SKM-1 (cell line): ENCODE data around the gene PTPRT.

Source experiments
- DNase-seq: peaks from one replicate; lab custom pipeline; 2025; ENCODE audit not compliant: unreplicated experiment; lab: John Stamatoyannopoulos, UW

Gene PTPRT

GRCh38 chr20:42419814-42420532 lies 769.7 kb downstream of the PTPRT start:
- DNase-seq: no peak

GRCh38 chr20:42406826-42407225 lies 782.9 kb downstream of the PTPRT start:
- DNase-seq: no peak

GRCh38 chr20:42402455-42402854 lies 787.3 kb downstream of the PTPRT start:
- DNase-seq: no peak

GRCh38 chr20:42401613-42402012 lies 788.1 kb downstream of the PTPRT start:
- DNase-seq: no peak

GRCh38 chr20:42399802-42400201 lies 789.9 kb downstream of the PTPRT start:
- no peak for DNase-seq

GRCh38 chr20:42392442-42392841 lies 797.3 kb downstream of the PTPRT start:
- no peak for DNase-seq

GRCh38 chr20:42391807-42392206 lies 797.9 kb downstream of the PTPRT start:
- no peak for DNase-seq

- no peak for DNase-seq
Measured at GRCh38 chr20:42380287-42380686, 809.4 kb downstream of the PTPRT start.

GRCh38 chr20:42379385-42379784 lies 810.3 kb downstream of the PTPRT start:
- DNase-seq: no peak

- no peak for DNase-seq
Measured at GRCh38 chr20:42378826-42379225, 810.9 kb downstream of the PTPRT start.

GRCh38 chr20:42376131-42376530 lies 813.6 kb downstream of the PTPRT start:
- no peak for DNase-seq

GRCh38 chr20:42373049-42373448 lies 816.7 kb downstream of the PTPRT start:
- DNase-seq: no peak

GRCh38 chr20:42370075-42370474 lies 819.6 kb downstream of the PTPRT start:
- DNase-seq: no peak

- no peak for DNase-seq
Measured at GRCh38 chr20:42368910-42369309, 820.8 kb downstream of the PTPRT start.

GRCh38 chr20:42366626-42367025 lies 823.1 kb downstream of the PTPRT start:
- DNase-seq: no peak

GRCh38 chr20:42364446-42364845 lies 825.3 kb downstream of the PTPRT start:
- no peak for DNase-seq

- no peak for DNase-seq
Measured at GRCh38 chr20:42361402-42361970, 828.2 kb downstream of the PTPRT start.

GRCh38 chr20:42360621-42361020 lies 829.1 kb downstream of the PTPRT start:
- no peak for DNase-seq

GRCh38 chr20:42359617-42360016 lies 830.1 kb downstream of the PTPRT start:
- DNase-seq: no peak

- no peak for DNase-seq
Measured at GRCh38 chr20:42352096-42352495, 837.6 kb downstream of the PTPRT start.

- DNase-seq: no peak
Measured at GRCh38 chr20:42350521-42350920, 839.2 kb downstream of the PTPRT start.

- no peak for DNase-seq
Measured at GRCh38 chr20:42346189-42347170, 843.2 kb downstream of the PTPRT start.
